ENCODE data around the gene RHPN2. TPM values are rescaled to one million over a fixed set of nuclear protein-coding genes. Genes with fewer than 3 reads are reported as not detected.

The RHPN2 gene
- total and polyA plus RNA-seq, 2 experiments from 2014 or later, result 15.7 to 29.6 TPM

DNA sequence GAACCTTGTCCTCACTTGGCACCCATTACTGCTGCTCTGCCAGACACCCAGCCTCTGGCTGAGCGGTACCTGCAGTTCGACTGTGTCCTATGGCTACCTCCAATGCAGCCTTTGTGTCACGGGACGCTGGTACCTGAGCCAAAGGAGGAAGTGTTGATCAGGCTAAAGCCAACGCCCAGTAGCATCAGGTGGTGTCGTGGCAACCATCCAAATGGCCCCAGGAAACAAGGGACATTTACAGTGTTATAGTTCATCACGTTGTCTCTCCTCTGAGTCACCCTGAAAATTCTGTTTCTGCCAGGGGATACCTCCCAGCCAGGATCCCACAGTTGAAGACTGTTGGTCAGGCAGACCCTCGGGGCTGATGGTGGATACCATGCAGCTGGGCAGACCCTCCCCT, 10.1 kb downstream of the RHPN2 start (continued):
- TF ChIP-seq, protein P1, sequence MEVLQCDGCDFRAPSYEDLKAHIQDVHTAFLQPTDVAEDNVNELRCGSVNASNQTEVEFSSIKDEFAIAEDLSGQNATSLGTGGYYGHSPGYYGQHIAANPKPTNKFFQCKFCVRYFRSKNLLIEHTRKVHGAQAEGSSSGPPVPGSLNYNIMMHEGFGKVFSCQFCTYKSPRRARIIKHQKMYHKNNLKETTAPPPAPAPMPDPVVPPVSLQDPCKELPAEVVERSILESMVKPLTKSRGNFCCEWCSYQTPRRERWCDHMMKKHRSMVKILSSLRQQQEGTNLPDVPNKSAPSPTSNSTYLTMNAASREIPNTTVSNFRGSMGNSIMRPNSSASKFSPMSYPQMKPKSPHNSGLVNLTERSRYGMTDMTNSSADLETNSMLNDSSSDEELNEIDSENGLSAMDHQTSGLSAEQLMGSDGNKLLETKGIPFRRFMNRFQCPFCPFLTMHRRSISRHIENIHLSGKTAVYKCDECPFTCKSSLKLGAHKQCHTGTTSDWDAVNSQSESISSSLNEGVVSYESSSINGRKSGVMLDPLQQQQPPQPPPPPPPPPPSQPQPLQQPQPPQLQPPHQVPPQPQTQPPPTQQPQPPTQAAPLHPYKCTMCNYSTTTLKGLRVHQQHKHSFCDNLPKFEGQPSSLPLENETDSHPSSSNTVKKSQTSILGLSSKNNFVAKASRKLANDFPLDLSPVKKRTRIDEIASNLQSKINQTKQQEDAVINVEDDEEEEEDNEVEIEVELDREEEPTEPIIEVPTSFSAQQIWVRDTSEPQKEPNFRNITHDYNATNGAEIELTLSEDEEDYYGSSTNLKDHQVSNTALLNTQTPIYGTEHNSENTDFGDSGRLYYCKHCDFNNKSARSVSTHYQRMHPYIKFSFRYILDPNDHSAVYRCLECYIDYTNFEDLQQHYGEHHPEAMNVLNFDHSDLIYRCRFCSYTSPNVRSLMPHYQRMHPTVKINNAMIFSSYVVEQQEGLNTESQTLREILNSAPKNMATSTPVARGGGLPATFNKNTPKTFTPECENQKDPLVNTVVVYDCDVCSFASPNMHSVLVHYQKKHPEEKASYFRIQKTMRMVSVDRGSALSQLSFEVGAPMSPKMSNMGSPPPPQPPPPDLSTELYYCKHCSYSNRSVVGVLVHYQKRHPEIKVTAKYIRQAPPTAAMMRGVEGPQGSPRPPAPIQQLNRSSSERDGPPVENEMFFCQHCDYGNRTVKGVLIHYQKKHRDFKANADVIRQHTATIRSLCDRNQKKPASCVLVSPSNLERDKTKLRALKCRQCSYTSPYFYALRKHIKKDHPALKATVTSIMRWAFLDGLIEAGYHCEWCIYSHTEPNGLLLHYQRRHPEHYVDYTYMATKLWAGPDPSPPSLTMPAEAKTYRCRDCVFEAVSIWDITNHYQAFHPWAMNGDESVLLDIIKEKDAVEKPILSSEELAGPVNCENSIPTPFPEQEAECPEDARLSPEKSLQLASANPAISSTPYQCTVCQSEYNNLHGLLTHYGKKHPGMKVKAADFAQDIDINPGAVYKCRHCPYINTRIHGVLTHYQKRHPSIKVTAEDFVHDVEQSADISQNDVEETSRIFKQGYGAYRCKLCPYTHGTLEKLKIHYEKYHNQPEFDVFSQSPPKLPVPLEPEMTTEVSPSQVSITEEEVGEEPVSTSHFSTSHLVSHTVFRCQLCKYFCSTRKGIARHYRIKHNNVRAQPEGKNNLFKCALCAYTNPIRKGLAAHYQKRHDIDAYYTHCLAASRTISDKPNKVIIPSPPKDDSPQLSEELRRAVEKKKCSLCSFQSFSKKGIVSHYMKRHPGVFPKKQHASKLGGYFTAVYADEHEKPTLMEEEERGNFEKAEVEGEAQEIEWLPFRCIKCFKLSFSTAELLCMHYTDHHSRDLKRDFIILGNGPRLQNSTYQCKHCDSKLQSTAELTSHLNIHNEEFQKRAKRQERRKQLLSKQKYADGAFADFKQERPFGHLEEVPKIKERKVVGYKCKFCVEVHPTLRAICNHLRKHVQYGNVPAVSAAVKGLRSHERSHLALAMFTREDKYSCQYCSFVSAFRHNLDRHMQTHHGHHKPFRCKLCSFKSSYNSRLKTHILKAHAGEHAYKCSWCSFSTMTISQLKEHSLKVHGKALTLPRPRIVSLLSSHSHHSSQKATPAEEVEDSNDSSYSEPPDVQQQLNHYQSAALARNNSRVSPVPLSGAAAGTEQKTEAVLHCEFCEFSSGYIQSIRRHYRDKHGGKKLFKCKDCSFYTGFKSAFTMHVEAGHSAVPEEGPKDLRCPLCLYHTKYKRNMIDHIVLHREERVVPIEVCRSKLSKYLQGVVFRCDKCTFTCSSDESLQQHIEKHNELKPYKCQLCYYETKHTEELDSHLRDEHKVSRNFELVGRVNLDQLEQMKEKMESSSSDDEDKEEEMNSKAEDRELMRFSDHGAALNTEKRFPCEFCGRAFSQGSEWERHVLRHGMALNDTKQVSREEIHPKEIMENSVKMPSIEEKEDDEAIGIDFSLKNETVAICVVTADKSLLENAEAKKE (CRISPR knock-in tag; IDR thresholded peaks at IDR 0.05), result no peak
- TF ChIP-seq, protein P2, sequence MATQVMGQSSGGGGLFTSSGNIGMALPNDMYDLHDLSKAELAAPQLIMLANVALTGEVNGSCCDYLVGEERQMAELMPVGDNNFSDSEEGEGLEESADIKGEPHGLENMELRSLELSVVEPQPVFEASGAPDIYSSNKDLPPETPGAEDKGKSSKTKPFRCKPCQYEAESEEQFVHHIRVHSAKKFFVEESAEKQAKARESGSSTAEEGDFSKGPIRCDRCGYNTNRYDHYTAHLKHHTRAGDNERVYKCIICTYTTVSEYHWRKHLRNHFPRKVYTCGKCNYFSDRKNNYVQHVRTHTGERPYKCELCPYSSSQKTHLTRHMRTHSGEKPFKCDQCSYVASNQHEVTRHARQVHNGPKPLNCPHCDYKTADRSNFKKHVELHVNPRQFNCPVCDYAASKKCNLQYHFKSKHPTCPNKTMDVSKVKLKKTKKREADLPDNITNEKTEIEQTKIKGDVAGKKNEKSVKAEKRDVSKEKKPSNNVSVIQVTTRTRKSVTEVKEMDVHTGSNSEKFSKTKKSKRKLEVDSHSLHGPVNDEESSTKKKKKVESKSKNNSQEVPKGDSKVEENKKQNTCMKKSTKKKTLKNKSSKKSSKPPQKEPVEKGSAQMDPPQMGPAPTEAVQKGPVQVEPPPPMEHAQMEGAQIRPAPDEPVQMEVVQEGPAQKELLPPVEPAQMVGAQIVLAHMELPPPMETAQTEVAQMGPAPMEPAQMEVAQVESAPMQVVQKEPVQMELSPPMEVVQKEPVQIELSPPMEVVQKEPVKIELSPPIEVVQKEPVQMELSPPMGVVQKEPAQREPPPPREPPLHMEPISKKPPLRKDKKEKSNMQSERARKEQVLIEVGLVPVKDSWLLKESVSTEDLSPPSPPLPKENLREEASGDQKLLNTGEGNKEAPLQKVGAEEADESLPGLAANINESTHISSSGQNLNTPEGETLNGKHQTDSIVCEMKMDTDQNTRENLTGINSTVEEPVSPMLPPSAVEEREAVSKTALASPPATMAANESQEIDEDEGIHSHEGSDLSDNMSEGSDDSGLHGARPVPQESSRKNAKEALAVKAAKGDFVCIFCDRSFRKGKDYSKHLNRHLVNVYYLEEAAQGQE (IDR thresholded peaks at IDR 0.05; ENCODE audit: unreplicated experiment), result no peak
- TF ChIP-seq CREB1 (CRISPR knock-in tag; IDR thresholded peaks at IDR 0.05; ENCODE audit: low read depth) (no peak), POLR2AphosphoS5 (IDR thresholded peaks at IDR 0.05; ENCODE audit: low read depth) (no peak), JUNB (IDR thresholded peaks at IDR 0.05; ENCODE audit: unreplicated experiment) (no peak), EZH2 (IDR thresholded peaks at IDR 0.05; ENCODE audit: low read depth, unreplicated experiment) (no peak)
